Measurements from ENCODE around the gene XPNPEP2.
"Not testable (repeated sequence)": the region's sequence is repeated elsewhere in the genome, so short reads cannot be mapped to it uniquely, and the experiment has no call there.

Gene XPNPEP2

DNA sequence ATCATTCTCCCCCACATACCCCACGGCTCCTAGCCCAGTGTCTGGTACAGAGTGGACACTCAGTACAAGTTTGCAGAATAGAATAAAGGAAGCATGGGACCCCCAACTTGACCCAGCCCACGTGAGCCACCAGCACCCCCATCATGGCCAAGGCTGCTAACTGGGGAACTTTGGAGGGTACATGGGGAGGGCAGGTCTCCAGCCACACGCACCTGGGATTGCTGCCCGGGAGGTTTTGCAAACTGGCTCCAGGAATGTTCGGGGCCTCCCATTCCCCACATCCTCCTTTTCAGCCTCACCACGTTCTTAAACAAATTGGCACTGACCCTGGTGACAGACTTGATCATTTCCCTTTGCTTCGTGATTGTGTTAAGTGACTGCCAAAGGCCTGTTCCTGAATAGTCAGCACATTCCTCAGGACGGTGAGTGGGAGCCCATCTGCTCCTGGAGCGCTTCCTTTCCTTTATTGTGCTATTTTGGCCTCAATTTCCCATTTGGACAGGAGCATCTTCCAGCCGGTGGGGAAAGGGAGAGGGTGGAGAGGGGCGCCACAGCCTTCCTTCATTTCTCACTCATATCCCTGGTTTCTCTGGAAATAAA is 18.7 kb upstream of the XPNPEP2 start:
- in situ Hi-C loops (cut with MboI; ENCODE audit: low sequenced_read_pairs) = no loop called here

DNA sequence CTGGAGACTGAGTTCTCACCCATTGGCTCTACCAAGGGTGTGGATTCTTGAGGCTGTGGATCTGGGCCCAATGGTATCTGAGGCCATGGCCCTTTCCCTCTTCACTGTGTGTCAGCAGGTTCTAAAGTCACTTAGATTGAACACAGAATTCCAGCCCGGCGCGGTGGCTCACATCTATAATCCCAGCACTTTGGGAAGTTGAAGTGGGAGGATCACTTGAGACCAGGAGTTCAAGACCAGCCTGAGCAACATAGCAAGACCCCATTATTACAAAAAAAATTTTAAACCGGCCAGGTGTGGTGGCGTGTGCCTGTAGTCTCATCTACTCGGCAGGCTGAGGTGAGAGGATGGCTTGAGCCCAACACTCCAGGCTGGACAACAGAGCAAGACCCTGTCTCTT is 18.0 kb upstream of the XPNPEP2 start:
- in situ Hi-C loops (cut with MboI; ENCODE audit: low sequenced_read_pairs) = no loop called here

DNA sequence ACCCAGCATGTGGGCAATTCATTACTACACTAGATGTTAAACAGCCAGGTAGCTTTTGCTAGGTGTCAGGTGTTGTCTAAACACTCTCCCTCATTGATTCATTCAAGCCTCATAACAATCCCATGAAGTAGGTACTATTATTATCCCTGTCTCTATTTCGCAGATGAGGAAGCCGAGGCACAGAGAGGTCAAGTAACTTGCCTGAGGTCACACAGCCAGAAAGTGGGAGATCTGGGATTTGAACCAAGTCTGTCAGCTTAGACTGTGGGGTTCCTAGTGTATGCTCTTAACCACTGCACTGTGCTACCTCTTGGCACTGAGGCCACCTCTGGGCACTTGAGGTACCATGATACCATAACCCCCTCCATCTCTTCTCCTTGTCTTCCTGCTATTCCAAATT is 17.4 kb upstream of the XPNPEP2 start:
- in situ Hi-C loops (cut with MboI; ENCODE audit: low sequenced_read_pairs) = no loop called here

DNA sequence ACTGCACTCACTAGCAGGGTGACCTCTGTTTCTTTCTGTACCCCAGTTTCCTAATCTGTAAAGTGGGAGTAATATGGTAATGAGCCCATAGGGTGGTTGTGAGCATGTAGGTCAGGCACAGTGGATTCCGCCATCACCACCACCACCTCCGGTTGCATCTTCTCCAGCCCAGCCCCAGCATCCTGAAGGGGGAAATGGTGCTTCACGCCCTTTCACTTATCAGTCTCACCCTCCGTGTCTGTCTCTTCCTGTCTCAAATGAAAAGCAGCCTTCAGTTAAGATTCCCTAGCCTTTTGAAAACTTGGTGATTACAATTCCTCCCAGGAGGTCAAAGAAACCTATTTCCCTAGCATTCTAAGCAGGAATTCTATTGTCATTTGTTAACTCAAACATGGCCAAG is 16.9 kb upstream of the XPNPEP2 start:
- in situ Hi-C loops (cut with MboI; ENCODE audit: low sequenced_read_pairs) = no loop called here

DNA sequence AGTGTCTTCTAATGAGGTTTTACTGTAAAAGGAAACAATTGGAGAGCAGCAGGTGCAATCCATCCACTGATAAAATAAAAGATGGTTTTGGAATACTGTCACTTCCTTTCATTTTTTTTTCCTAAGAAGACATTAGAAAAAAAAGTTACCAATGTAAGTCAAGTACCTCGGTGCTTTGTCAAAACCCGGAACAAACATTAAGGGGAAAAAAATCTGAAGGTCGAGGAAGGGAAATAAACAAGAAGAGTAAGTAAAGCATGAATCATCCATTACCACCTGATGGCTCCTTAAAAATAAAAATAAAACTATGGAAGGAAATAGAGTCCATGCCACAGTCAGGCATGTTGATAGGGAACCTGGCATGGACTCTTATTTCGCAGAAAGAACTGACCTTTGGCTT is 15.3 kb upstream of the XPNPEP2 start:
- in situ Hi-C loops (cut with MboI; ENCODE audit: low sequenced_read_pairs) = no loop called here

DNA sequence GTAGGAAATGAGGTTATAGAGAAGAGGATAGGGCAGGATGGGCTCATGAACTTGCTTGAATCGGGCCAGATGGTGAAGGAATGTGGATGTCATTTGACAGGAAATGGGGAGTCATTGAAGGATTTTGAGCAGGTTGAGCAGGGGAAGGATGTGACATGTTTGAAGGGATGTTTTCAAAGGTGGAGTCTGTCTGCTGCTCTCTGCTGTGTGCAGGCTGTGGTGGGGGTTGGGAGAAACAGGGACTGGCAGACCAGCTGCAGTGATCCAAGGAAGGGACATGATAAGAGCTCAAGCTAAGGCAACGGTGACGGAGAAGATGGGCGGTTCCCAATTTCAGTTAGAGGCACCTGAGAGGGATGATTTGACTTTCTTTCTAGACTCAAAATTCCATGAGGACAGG is 14.0 kb upstream of the XPNPEP2 start:
- in situ Hi-C loops (cut with MboI; ENCODE audit: low sequenced_read_pairs) = no loop called here

- in situ Hi-C loops (cut with MboI; ENCODE audit: low sequenced_read_pairs) = no loop called here
Measured at GRCh38 chrX:129726307-129727111, 12.3 kb upstream of the XPNPEP2 start.

GRCh38 chrX:129728061-129728460 is 10.7 kb upstream of the XPNPEP2 start:
- in situ Hi-C loops (cut with MboI; ENCODE audit: low sequenced_read_pairs) = no loop called here

GRCh38 chrX:129731228-129731627 is 7.6 kb upstream of the XPNPEP2 start:
- in situ Hi-C loops (cut with MboI; ENCODE audit: low sequenced_read_pairs) = no loop called here

GRCh38 chrX:129732857-129733256 is 5.9 kb upstream of the XPNPEP2 start:
- in situ Hi-C loops (cut with MboI; ENCODE audit: low sequenced_read_pairs) = no loop called here

DNA sequence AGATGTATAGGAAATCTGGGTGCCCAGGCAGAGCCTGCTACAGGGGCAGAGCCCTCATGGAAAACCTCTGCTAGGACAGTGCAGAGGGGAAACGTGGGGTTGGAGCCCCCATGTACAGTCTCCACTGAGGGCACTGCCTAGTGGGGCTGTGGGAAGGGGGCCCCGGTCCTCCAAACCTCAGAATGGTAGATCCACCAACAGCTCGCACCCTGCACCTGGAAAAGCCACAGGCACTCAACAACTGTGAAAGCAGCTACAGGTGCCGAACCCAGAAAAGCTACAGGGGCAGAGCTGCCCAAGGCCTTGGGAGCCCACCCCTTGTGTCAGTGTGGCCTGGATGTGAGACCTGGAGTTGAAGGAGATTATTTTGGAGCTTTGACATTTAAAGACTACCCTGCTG is 5.4 kb upstream of the XPNPEP2 start:
- in situ Hi-C loops (cut with MboI; ENCODE audit: low sequenced_read_pairs) = no loop called here

DNA sequence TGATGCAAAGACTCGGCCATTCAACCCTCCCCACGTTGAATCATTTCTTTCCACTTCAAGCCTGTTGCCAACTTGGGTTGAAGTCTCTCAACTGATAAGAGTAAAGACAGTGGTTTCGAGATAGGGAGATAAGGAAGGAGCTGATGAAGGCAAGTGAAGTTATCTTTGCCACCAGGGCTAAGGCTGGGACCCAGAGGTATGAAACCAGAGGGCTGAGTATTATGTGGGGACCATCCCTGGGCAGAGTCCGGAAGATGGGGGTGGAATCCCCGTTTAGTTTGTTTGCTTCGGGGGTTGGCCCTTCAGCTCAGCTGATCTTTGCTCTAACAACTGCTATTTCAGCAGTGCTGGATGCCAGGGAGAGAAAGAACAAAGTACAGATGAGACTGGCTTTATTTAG is 2.3 kb upstream of the XPNPEP2 start:
- in situ Hi-C loops (cut with MboI; ENCODE audit: low sequenced_read_pairs) = no loop called here

- in situ Hi-C loops (cut with MboI; ENCODE audit: low sequenced_read_pairs) = no loop called here
Measured at GRCh38 chrX:129737916-129738315, 863 bp upstream of the XPNPEP2 start.

GRCh38 chrX:129739578-129739977 is 799 bp downstream of the XPNPEP2 start:
- in situ Hi-C loops (cut with MboI; ENCODE audit: low sequenced_read_pairs) = no loop called here

- in situ Hi-C loops (cut with MboI; ENCODE audit: low sequenced_read_pairs) = no loop called here
Measured at GRCh38 chrX:129741880-129742758, 3.3 kb downstream of the XPNPEP2 start.

GRCh38 chrX:129742759-129743152 is 4.0 kb downstream of the XPNPEP2 start:
- in situ Hi-C loops (cut with MboI; ENCODE audit: low sequenced_read_pairs) = not testable (repeated sequence)

DNA sequence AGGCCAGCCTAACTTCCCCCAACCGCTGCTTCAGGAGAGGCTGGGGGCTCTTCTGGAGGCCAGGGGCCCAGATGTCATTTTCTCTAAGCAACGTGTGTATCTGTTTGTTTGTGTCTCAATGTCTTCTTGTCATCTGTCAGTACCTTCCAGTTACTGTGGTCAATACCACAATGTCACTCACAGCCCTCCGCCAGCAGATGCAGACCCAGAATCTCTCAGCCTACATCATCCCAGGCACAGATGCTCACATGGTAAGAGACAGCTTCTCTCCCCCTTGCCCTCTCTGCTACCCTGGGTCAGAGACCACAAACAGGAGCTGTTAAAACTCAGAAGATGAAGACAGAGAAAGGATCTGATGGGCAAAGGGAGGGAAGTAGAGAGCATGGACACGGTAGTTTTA is 5.0 kb downstream of the XPNPEP2 start:
- in situ Hi-C loops (cut with MboI; ENCODE audit: low sequenced_read_pairs) = no loop called here

GRCh38 chrX:129744861-129745321 is 6.1 kb downstream of the XPNPEP2 start:
- in situ Hi-C loops (cut with MboI; ENCODE audit: low sequenced_read_pairs) = no loop called here

GRCh38 chrX:129746557-129747470 is 8.0 kb downstream of the XPNPEP2 start:
- in situ Hi-C loops (cut with MboI; ENCODE audit: low sequenced_read_pairs) = no loop called here

- in situ Hi-C loops (cut with MboI; ENCODE audit: low sequenced_read_pairs) = no loop called here
Measured at GRCh38 chrX:129747533-129747932, 8.8 kb downstream of the XPNPEP2 start.

GRCh38 chrX:129748305-129748704 is 9.5 kb downstream of the XPNPEP2 start:
- in situ Hi-C loops (cut with MboI; ENCODE audit: low sequenced_read_pairs) = no loop called here
